IMR-90 (cell line): ENCODE results near the gene EVA1C. TPM values are rescaled to one million over a fixed set of nuclear protein-coding genes. Genes with fewer than 3 reads are reported as not detected.

Experiments used
- ATAC-seq: fragments of 200-7000 bp; cut with Tn5 transposase; 2 replicates; pipeline ENCODE4 v1.9.1; 2020; ENCODE audit warnings: low read depth, mild to moderate bottlenecking, moderate library complexity
- BruUV-seq: library from RNA; stranded (reverse); fragments of 400-500 nt; replicated peaks from 2 replicates; lab custom pipeline; 2021; lab: Mats Ljungman, UMichigan
- CTCF ChIA-PET: fragments of 300-600 bp; formaldehyde crosslinking; extraction: SDS; loops from one replicate; lab custom pipeline; 2021; ENCODE audit warnings: antibody characterized with exemption; lab: Yijun Ruan, JAX
- POLR2A ChIA-PET: fragments of 300-600 bp; sonication (Branson Sonifier 250); formaldehyde crosslinking; loops from one replicate; lab custom pipeline; 2022; ENCODE audit warnings: antibody characterized with exemption; ENCODE audit not compliant: unreplicated experiment; lab: Charles Lee
- DNase-seq: peaks from one replicate; pipeline ENCODE4 v3.0.0; 2013
- H2AFZ ChIP-seq: replicated peaks from 2 replicates; pipeline ENCODE3; 2013; ENCODE audit warnings: low read length, mild to moderate bottlenecking; ENCODE audit not compliant: poor library complexity
- H2AK5ac ChIP-seq: 2 replicates; pipeline ENCODE4 v1.6.1; 2013; ENCODE audit warnings: low read depth, low read length, inconsistent platforms
- H2AK9ac ChIP-seq: replicated peaks from 2 replicates; pipeline ENCODE3; 2013; ENCODE audit warnings: mild to moderate bottlenecking, low read depth, low read length, moderate library complexity; ENCODE audit not compliant: poor library complexity
- H2BK120ac ChIP-seq: 2 replicates; pipeline ENCODE4 v1.6.1; 2013; ENCODE audit warnings: low read depth, low read length, inconsistent platforms
- H2BK15ac ChIP-seq: 3 replicates; pipeline ENCODE4 v1.6.1; 2013; ENCODE audit warnings: low read depth, low read length, inconsistent platforms
- H2BK20ac ChIP-seq: 2 replicates; pipeline ENCODE4 v1.6.1; 2013; ENCODE audit warnings: low read depth, mild to moderate bottlenecking, inconsistent platforms, low read length, moderate library complexity
- H2BK5ac ChIP-seq: 2 replicates; pipeline ENCODE4 v1.6.1; 2013; ENCODE audit warnings: mild to moderate bottlenecking, low read depth, low read length, inconsistent platforms; ENCODE audit not compliant: poor library complexity, severe bottlenecking
- H3K14ac ChIP-seq: replicated peaks from 2 replicates; pipeline ENCODE4 v1.6.1; 2013; ENCODE audit warnings: low read depth, low read length, inconsistent platforms
- H3K18ac ChIP-seq: 2 replicates; pipeline ENCODE4 v1.6.1; 2013; ENCODE audit warnings: low read depth, low read length, control low read depth
- H3K23ac ChIP-seq: 2 replicates; pipeline ENCODE4 v1.6.1; 2013; ENCODE audit warnings: low read depth, low read length, inconsistent platforms
- H3K27ac ChIP-seq: 2 replicates; pipeline ENCODE4 v1.5.1; 2013; ENCODE audit warnings: mild to moderate bottlenecking, control low read depth, low read length; ENCODE audit not compliant: insufficient read depth
- H3K27me3 ChIP-seq: 2 replicates; pipeline ENCODE4 v1.6.1; 2013; ENCODE audit warnings: low read length; ENCODE audit not compliant: control insufficient read depth, insufficient read depth
- H3K36me3 ChIP-seq: 2 replicates; pipeline ENCODE4 v1.6.1; 2013; ENCODE audit warnings: low read length, mixed read lengths; ENCODE audit not compliant: control insufficient read depth, insufficient read depth
- H3K4ac ChIP-seq: 2 replicates; pipeline ENCODE4 v1.6.1; 2013; ENCODE audit warnings: low read depth, low read length, inconsistent platforms
- H3K4me1 ChIP-seq: 2 replicates; pipeline ENCODE4 v1.6.1; 2013; ENCODE audit warnings: low read length, mixed read lengths; ENCODE audit not compliant: control insufficient read depth, insufficient read depth
- H3K4me2 ChIP-seq: 2 replicates; pipeline ENCODE4 v1.6.1; 2013; ENCODE audit warnings: low read depth, mild to moderate bottlenecking, control low read depth, low read length, moderate library complexity
- H3K4me3 ChIP-seq: 2 replicates; pipeline ENCODE4 v1.5.1; 2013; ENCODE audit warnings: low read depth, mild to moderate bottlenecking, control low read depth, low read length, moderate library complexity; ENCODE audit not compliant: insufficient read depth
- H3K56ac ChIP-seq: 2 replicates; pipeline ENCODE4 v1.6.1; 2013; ENCODE audit warnings: low read length, inconsistent platforms; ENCODE audit not compliant: insufficient read depth; ENCODE audit errors: extremely low read depth
- H3K79me1 ChIP-seq, 2 experiments: 2 replicates each; pipeline ENCODE4 v1.6.1; 2013; ENCODE audit warnings: low read length in 2 of 2, inconsistent platforms in 1 of 2, low read depth in 1 of 2
- H3K9ac ChIP-seq: 2 replicates; pipeline ENCODE4 v1.6.1; 2013; ENCODE audit warnings: low read depth, low read length, control low read depth
- H3K9me1 ChIP-seq: 2 replicates; pipeline ENCODE4 v1.6.1; 2013; ENCODE audit warnings: low read length, inconsistent platforms; ENCODE audit not compliant: insufficient read depth
- H3K9me3 ChIP-seq: 2 replicates; pipeline ENCODE4 v1.6.1; 2013; ENCODE audit warnings: low read length; ENCODE audit not compliant: control insufficient read depth, insufficient read depth
- H4K20me1 ChIP-seq: 2 replicates; pipeline ENCODE4 v1.6.1; 2013; ENCODE audit warnings: low read length, inconsistent platforms; ENCODE audit not compliant: insufficient read depth
- H4K5ac ChIP-seq: 2 replicates; pipeline ENCODE4 v1.6.1; 2013; ENCODE audit warnings: mild to moderate bottlenecking, low read depth, low read length, control low read depth
- H4K8ac ChIP-seq, 2 experiments: 2 replicates each; pipeline ENCODE4 v1.6.1; 2013; ENCODE audit warnings: low read depth in 2 of 2, low read length in 2 of 2, control low read depth in 1 of 2, inconsistent platforms in 1 of 2
- H4K91ac ChIP-seq: 2 replicates; pipeline ENCODE4 v1.6.1; 2013; ENCODE audit warnings: low read depth, low read length, inconsistent platforms; ENCODE audit not compliant: insufficient read depth
- CEBPB ChIP-seq: IDR thresholded peaks from 2 replicates; pipeline ENCODE4 v1.6.1; 2012; ENCODE audit warnings: low read depth, low read length, improper control_type of control experiment
- MAZ ChIP-seq: IDR thresholded peaks from 2 replicates; pipeline ENCODE4 v1.6.1; 2012; ENCODE audit warnings: low read depth, mild to moderate bottlenecking, low read length, improper control_type of control experiment, moderate library complexity, borderline replicate concordance
- POLR2A ChIP-seq: IDR thresholded peaks from 2 replicates; pipeline ENCODE4 v1.6.1; 2012; ENCODE audit warnings: mild to moderate bottlenecking, low read depth, low read length
- RAD21 ChIP-seq: IDR thresholded peaks from 2 replicates; pipeline ENCODE4 v1.6.1; 2012; ENCODE audit warnings: low read length, improper control_type of control experiment
- RCOR1 ChIP-seq: IDR thresholded peaks from 2 replicates; pipeline ENCODE4 v1.6.1; 2012; ENCODE audit warnings: mild to moderate bottlenecking, low read length, improper control_type of control experiment; ENCODE audit not compliant: insufficient replicate concordance
- SMC3 ChIP-seq: fragments of 150-350 bp; IDR thresholded peaks from 2 replicates; pipeline ENCODE4 v1.6.1; 2016; ENCODE audit warnings: low read depth, mild to moderate bottlenecking, antibody characterized with exemption, low read length, moderate library complexity
- WGBS, 2 experiments: methylation state at CpG; one replicate each; pipeline versions ENCODE4 v1.1.5 to v1.1.7; 2013; ENCODE audit warnings: missing lambda C conversion rate in 2 of 2; ENCODE audit not compliant: insufficient read length in 1 of 2; ENCODE audit errors: extremely low coverage in 2 of 2; 5-methylcytosine and 5-hydroxymethylcytosine counted together
- dilution Hi-C: fragments of 300-500 bp; cut with HindIII; formaldehyde crosslinking; loops from one replicate; pipeline ENCODE4 v1.14.3; 2018; ENCODE audit warnings: low sequenced_read_pairs; ENCODE audit not compliant: unreplicated experiment
- in situ Hi-C: fragments of 300-500 bp; cut with MboI; formaldehyde crosslinking; loops from 3 replicates; pipeline ENCODE4 v1.14.3; 2019; ENCODE audit warnings: low sequenced_read_pairs, inconsistent platforms, mixed read lengths
- intact Hi-C: fragments of 100-400 bp; cut with micrococcal nuclease; formaldehyde crosslinking; loops from 2 replicates; pipeline ENCODE4 v1.10.0; 2022
- polyA plus RNA-seq, 3 experiments: library from polyadenylated mRNA; depleted of rRNA; stranded (reverse); fragments of >200 nt; gene quantifications; 2 replicates each; pipeline ENCODE4 v1.2.3, GENCODE V29; 2012; ENCODE audit warnings: low replicate concordance in 1 of 3
- total RNA-seq: library from RNA; depleted of rRNA; stranded (reverse); fragments of >200 nt; gene quantifications from 2 replicates; pipeline ENCODE4 v1.2.3, GENCODE V29; 2012
- TF ChIP-seq, protein P1 (sequence below): conservative IDR thresholded peaks from 2 replicates; pipeline ENCODE4 v1.5.1; 2012; ENCODE audit warnings: mild to moderate bottlenecking, low read depth, low read length, improper control_type of control experiment

EVA1C gene
- total and polyA plus RNA-seq, 2 of the 4 experiments (the other 2 are of a cell fraction): 0.72 to 1.1 TPM

DNA sequence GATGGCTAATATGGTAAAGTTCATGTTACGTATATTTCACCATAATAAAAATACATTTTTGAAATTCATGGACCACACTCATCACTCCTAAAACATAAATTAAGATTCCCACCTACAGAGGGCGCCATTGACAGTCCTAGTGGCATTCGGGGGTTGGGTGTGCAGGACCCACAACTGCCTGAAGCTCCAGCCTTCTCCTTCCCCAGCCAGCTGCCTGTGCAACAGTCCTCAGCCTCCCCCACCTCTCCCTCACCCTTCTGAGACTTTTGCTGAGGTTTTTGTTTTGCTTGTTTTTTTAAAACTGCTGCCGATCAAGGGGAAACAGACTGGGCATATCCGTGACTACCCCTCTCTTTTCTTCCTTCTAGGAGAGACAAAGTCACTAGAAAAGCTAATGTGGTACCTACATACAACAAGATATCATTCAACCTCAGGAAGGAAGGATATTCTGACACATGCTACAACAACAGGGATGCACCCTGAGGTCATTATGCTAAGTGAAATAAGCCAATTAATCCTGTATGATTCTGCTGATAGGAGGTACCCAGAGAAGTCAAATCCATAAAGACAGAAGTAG is 9.2 kb upstream of the EVA1C start:
- DNase-seq (peak; percentile 73), ATAC-seq (peak; percentile 99)
- H2AK5ac ChIP-seq: no peak overlapping the region
- TF ChIP-seq RCOR1: peak; percentile 58
- TF ChIP-seq MAZ: no peak
- no peak for TF ChIP-seq POLR2A
- TF ChIP-seq, protein P1, sequence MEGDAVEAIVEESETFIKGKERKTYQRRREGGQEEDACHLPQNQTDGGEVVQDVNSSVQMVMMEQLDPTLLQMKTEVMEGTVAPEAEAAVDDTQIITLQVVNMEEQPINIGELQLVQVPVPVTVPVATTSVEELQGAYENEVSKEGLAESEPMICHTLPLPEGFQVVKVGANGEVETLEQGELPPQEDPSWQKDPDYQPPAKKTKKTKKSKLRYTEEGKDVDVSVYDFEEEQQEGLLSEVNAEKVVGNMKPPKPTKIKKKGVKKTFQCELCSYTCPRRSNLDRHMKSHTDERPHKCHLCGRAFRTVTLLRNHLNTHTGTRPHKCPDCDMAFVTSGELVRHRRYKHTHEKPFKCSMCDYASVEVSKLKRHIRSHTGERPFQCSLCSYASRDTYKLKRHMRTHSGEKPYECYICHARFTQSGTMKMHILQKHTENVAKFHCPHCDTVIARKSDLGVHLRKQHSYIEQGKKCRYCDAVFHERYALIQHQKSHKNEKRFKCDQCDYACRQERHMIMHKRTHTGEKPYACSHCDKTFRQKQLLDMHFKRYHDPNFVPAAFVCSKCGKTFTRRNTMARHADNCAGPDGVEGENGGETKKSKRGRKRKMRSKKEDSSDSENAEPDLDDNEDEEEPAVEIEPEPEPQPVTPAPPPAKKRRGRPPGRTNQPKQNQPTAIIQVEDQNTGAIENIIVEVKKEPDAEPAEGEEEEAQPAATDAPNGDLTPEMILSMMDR: peak; percentile 87
- peak; percentile 90 for TF ChIP-seq SMC3
- no peak for TF ChIP-seq CEBPB
- peak; percentile 85 for TF ChIP-seq RAD21
- CTCF ChIA-PET: interaction anchor here (0.7 to 1.3 kb wide), 7 partner anchors 10 to 198 kb away, joined by 3 to 12 read pairs (median 4); partner anchors contain the start of gene URB1
- no peak overlapping the region for H3K4me2 ChIP-seq
- no peak overlapping the region for H3K9ac ChIP-seq
- in situ Hi-C loops: loop anchor here (5.0 kb wide), 1 partner anchor 199 kb away; no protein-coding TSS in a partner anchor
- H4K20me1 ChIP-seq: no peaks in the 10 kb centered on the region
- no peaks in the 10 kb centered on the region for H3K9me3 ChIP-seq
- no peaks in the 10 kb centered on the region for H3K79me1 ChIP-seq
- intact Hi-C loops: loop anchor here (1.0 kb wide), 4 partner anchors 159 to 198 kb away; no protein-coding TSS in a partner anchor
- H2BK120ac ChIP-seq: no peak overlapping the region
- H4K8ac ChIP-seq: no peak overlapping the region
- no CpG with 5 or more reads among the region's 5 CpGs for whole genome bisulfite sequencing, 2 experiments
- H2BK15ac ChIP-seq: no peak overlapping the region
- BruUV-seq: no TSS peak
- H3K27me3 ChIP-seq: peaks cover 4% of the 10 kb centered on the region
- no peaks in the 10 kb centered on the region for H3K9me1 ChIP-seq
- no peak overlapping the region for H3K4ac ChIP-seq
- no peak overlapping the region for H3K4me3 ChIP-seq
- no peaks in the 10 kb centered on the region for H3K36me3 ChIP-seq
- no peak overlapping the region for H4K91ac ChIP-seq
- no peak overlapping the region for H4K5ac ChIP-seq
- no peak overlapping the region for H2BK5ac ChIP-seq
- POLR2A ChIA-PET: no interaction called here
- H2AFZ ChIP-seq: peak overlapping the region; percentile 77
- no peaks in the 10 kb centered on the region for H3K4me1 ChIP-seq
- H3K56ac ChIP-seq: no peak overlapping the region
- H3K18ac ChIP-seq: no peak overlapping the region
- no peak overlapping the region for H2BK20ac ChIP-seq
- dilution Hi-C loops: no loop called here
- no peak overlapping the region for H3K27ac ChIP-seq
- no peak overlapping the region for H2AK9ac ChIP-seq
- no peak overlapping the region for H3K23ac ChIP-seq
- H3K14ac ChIP-seq: no peak overlapping the region
